Measurements from ENCODE around the gene POM121C.
"Not testable (repeated sequence)": the region's sequence is repeated elsewhere in the genome, so short reads cannot be mapped to it uniquely, and the experiment has no call there.

DNA sequence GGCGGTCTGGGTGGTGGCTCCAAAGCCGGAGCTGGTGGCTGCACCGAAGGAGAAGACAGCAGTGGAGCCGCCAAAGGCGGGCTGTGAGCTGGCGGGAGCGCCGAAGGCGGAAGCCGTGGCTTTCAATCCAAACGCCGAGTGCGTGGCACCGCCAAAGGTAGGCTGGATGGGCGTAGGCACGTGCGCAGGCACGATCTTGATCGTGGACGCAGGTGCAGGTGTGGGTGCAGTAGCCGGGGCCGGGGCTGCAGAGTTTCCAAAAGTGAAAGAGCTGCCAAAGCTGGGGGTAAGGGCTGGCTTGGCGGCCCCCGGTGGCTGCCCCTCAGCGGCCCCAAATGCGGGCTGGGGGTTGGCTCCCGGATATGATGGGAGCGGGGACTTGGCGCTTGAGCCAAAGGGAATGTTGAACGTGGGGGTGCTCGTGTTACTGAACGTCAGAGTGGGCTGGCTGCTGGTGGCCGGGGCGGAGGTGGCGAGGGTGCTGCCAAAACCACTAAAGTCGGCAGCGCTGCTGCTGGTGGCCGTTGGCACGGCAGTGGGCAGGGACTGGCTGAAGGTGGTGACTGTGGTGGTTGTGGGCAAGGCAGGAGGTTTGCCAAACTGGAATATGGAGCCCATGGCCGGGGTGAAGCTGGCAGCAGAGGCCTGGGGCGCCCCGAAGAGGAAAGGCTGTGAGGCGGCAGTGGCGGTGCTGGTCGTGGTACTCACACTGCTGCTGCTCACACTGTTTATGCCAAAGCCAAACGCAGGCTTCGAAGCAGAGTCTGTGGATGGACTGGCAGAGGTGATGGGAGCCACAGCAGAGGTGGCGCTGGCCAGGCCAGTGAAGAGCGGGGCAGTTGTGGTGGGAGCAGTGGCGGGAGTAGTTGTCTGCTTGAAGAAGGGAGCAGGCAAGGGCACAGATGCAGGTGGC is 64.0 kb downstream of the POM121C start:
- TF ChIP-seq, protein P1, sequence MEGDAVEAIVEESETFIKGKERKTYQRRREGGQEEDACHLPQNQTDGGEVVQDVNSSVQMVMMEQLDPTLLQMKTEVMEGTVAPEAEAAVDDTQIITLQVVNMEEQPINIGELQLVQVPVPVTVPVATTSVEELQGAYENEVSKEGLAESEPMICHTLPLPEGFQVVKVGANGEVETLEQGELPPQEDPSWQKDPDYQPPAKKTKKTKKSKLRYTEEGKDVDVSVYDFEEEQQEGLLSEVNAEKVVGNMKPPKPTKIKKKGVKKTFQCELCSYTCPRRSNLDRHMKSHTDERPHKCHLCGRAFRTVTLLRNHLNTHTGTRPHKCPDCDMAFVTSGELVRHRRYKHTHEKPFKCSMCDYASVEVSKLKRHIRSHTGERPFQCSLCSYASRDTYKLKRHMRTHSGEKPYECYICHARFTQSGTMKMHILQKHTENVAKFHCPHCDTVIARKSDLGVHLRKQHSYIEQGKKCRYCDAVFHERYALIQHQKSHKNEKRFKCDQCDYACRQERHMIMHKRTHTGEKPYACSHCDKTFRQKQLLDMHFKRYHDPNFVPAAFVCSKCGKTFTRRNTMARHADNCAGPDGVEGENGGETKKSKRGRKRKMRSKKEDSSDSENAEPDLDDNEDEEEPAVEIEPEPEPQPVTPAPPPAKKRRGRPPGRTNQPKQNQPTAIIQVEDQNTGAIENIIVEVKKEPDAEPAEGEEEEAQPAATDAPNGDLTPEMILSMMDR (IDR thresholded peaks at IDR 0.05; ENCODE audit: poor library complexity) = not testable (repeated sequence)
- not testable (repeated sequence) for TF ChIP-seq EZH2phosphoT487 (IDR thresholded peaks at IDR 0.05; ENCODE audit: low read depth, severe bottlenecking, unreplicated experiment); EZH2 (IDR thresholded peaks at IDR 0.05; ENCODE audit: borderline replicate concordance)

Data from hepatocyte (in vitro differentiated cells).